COR-L47 (cell line): ENCODE measurements around the gene KCNH6.

Source experiments
- DNase-seq: peaks from one replicate; lab custom pipeline; 2025; lab: John Stamatoyannopoulos, UW

Gene KCNH6

DNA sequence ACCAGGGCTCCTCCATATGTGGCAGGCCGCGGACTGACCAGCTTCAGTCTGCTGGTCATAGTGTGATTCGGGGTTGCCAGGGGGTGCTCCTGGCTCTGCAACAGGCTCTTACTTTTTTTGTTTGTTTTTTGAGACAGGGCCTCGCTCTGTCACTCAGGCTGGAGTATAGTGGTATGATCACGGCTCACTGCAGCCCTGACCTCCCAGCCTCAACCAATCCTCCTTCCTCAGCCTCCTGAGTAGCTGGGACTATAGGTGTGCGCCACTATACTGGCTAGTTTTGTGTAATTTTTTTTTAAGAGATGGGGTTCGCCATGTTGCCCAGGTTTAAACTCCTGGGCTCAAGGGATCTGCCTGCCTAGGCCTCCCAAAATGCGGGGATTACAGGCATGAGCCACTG is 11.8 kb upstream of the KCNH6 start:
- no peak for DNase-seq

- DNase-seq: no peak
These were observed 10.8 kb upstream of the KCNH6 start for GRCh38 chr17:63512388-63512787.

GRCh38 chr17:63512896-63513644 is 10.1 kb upstream of the KCNH6 start:
- DNase-seq: no peak

GRCh38 chr17:63514477-63514876 is 8.7 kb upstream of the KCNH6 start:
- no peak for DNase-seq

DNA sequence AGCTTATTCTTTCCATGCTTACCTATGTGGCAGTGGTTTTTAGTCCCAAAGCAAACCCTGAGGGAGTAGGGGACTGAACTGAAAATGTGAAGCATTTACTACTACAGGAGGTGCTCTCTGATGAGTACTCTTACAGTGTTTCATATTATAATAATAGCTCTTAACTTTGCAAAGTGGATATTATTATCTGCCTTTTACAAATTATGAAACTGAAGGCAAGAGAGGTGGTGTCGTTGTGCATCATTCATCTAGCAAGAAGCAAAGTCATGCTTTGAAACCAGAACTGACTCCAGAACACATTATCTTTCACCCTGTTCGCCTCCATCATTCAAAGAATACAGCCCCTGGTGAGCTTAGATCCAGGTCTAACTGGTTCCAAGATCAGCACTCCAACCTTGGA is 8.2 kb upstream of the KCNH6 start:
- no peak for DNase-seq

GRCh38 chr17:63515426-63515825 is 7.7 kb upstream of the KCNH6 start:
- no peak for DNase-seq

DNA sequence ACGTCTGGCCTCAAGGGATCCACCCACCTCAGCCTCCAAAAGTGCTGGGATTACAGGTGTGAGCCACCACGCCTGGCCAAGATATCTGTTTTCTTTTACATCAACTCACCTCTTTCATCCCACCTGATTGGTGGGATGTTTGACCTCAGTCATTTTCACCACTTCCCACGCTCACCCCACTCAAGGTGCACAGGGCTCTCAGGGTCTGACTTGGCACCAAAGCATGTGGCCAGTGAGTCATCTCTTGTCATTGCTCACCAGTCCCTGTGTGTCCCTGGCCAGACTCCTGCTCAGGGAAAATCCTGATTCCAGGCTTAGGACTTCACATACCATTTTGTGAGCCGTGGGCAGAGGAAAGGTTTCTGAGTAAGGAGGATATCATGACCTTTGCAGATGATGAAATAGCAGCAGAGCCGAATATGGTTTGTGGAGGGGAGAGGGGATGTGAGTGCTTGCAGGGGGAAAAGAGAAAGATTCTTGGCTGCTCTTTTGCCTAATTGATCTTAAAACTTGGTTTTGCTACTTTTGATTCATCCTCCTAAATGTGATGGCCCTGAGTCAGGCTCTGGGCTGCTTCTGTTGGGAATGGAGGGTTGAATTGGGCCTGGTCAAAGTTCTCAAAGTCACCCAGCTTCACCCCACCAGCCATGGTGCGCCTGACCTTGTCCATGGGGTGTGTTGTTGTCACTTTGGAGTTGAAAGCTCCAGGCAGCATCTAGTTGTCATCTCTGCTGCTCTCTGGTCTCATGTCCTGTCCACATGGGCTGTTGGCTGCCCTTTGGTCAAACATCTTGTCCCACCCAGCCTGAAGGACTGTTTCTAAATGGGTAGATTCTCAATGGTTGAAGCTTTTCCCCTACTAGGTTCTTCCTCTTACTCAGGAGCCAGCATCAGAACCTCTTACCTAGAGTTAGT is 6.0 kb upstream of the KCNH6 start:
- no peak for DNase-seq

DNA sequence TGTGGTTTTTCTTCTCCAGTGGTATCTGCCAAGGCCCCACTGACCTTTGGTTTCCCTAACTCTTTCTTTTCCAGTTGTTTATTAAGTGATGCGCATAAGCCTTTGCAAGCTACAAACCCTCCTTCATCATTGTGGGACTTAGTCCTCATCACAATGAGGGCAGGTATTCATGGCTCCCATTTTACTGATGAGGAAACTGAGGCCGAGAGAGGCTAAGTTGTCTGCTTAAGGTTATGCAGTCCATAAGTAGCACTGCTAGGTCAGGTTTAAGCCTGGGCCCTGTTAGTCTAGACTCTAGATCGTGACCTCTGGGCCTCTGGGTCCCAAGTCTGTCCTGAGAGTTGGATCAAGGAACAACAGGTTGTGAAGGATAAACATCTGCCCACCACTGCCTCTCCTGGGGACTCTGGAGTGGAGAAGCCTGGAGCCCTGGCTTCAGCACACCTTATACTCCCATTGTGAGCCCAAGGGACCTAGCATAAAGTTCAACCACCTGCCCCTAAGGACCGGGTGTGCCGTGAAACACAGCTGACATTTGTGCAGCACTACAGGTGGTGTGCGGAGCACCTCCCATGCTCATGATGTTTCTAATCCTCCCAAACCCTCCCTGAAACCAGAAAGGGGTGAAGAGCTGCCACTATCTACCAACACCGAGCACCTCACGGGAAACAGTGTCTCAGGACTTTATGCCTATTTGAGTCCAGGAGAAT is 5.2 kb upstream of the KCNH6 start:
- no peak for DNase-seq

DNA sequence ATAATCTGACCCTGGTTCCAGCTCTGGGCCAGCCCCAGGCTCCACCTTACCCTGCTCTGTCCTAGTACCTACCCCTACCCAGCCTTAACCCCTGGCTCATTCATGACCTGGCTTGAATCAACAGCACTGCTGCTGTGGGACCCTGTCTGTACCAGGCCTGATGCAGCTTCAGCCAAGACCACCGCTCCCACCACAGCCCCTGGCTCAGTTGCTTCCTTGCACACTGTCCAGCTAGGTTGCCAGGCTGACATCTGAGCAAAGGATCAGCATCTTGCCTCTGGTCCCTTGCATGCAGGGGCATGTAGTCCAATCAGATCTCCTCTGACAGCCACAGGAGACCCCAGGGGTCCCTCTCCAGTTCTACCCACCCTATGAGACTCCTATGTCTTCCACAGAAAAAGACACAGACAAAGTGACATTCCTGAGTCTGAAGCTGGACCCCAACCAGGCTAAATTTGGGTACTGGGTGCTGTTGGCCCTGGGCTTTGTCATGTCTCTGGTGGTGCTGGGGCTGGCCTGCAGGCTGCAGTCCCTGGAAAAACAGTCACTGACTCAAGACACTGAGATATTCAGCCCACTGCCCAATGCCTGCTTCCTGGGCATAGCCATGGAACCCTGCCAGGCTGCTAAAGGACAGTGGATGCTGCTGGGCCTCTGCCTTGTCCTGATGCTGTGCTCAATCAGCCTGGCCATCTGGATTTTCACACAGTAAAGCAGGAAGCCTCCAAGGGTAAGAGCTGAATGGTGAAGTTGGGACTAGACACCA is 3.9 kb upstream of the KCNH6 start:
- peak; percentile 7 for DNase-seq

- DNase-seq: peak; percentile 98
These were observed 2.9 kb upstream of the KCNH6 start for GRCh38 chr17:63519972-63520882.

GRCh38 chr17:63524051-63524450 is 893 bp downstream of the KCNH6 start:
- no peak for DNase-seq

GRCh38 chr17:63525190-63525946 is 2.2 kb downstream of the KCNH6 start:
- no peak for DNase-seq

DNA sequence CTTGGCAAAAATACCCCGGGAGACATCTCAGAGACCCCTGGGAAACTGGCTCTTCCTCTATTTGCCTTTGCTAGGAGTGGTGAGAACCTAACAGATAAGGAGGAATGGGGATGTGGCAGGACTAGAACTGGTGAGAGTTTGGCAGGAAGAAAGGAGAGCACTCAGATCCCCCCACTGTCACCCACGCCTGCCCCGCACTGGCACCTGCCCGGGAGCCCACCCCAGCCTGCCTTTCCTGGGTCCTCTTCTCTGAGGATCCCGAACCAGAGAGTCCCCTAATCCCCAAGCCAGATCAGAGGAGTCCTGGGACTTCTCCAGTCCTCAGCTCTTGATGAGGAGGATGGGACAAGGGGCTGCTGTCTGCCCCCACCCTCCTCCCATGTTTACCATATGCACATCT is 3.7 kb downstream of the KCNH6 start:
- no peak for DNase-seq

GRCh38 chr17:63528183-63528582 is 5.0 kb downstream of the KCNH6 start:
- no peak for DNase-seq

DNA sequence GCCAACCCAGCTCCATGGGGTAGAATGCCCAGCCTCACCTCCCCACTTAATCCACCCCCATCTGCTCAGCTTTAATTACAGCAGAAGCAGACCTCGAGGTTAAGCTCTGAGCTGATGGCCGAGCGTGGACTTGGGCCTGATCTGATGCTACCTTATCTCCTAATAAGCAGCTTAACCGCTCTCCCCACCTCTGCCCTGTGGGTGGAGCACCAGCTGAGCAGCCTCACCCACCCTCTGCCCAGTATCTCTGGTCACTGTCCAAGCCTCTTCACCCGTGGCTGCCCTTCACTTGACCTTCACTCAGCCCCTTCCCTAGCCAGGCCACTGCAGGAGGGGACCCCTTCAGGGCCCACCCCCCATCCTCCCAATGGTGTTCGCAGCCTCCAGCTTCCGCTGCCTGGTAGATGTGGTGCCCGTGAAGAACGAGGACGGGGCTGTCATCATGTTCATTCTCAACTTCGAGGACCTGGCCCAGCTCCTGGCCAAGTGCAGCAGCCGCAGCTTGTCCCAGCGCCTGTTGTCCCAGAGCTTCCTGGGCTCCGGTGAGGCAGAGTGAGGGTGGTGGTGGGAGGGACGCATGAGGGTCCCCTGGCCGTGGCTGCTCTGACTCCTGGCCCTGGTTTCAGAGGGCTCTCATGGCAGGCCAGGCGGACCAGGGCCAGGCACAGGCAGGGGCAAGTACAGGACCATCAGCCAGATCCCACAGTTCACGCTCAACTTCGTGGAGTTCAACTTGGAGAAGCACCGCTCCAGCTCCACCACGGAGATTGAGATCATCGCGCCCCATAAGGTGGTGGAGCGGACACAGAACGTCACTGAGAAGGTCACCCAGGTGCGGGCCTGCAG is 6.8 kb downstream of the KCNH6 start:
- DNase-seq: no peak

DNA sequence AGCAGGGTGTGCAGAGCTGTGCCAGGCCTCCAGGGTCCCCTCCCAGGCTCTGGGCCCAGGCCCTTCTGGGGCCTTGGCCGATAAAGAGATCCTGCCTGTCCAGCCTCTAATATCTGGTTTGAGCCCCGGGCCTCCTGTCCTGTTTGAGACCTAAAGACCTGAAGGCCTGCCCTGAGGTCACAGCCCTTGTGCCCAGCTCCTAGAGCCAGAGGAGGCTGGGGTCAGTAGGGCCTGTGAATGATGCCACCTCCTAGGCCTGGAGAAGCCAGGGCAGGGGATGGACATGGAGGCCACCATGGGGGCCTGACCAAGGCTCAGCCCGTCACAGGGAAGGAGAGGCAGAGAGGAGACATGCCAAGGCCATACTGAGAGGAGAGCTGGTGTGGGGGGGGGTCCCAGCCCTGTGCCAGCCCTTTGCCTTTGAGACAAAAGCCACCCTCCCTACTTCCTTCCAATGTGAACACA is 7.4 kb downstream of the KCNH6 start:
- no peak for DNase-seq

- DNase-seq: no peak
These were observed 8.1 kb downstream of the KCNH6 start for GRCh38 chr17:63531022-63531965.
